GM12891 (cell line): ENCODE measurements around the gene OXER1.

ENCODE experiments used
- PAX5 ChIP-seq: IDR thresholded peaks from 2 replicates; pipeline ENCODE4 v1.6.1; 2011; ENCODE audit warnings: low read length, moderate library complexity, mild to moderate bottlenecking; ENCODE audit not compliant: insufficient read depth, severe bottlenecking
- POLR2A ChIP-seq: IDR thresholded peaks from 2 replicates; pipeline ENCODE4 v1.6.1; 2011; ENCODE audit warnings: low read depth, low read length, control low read depth
- POLR2AphosphoS5 ChIP-seq: IDR thresholded peaks from 2 replicates; pipeline ENCODE4 v1.6.1; 2011; ENCODE audit warnings: low read depth, low read length, control low read depth
- SPI1 ChIP-seq: IDR thresholded peaks from 2 replicates; pipeline ENCODE4 v1.6.1; 2011; ENCODE audit warnings: low read depth, low read length, control low read depth
- TAF1 ChIP-seq: IDR thresholded peaks from 2 replicates; pipeline ENCODE4 v1.6.1; 2011; ENCODE audit warnings: low read depth, low read length, control low read depth

DNA sequence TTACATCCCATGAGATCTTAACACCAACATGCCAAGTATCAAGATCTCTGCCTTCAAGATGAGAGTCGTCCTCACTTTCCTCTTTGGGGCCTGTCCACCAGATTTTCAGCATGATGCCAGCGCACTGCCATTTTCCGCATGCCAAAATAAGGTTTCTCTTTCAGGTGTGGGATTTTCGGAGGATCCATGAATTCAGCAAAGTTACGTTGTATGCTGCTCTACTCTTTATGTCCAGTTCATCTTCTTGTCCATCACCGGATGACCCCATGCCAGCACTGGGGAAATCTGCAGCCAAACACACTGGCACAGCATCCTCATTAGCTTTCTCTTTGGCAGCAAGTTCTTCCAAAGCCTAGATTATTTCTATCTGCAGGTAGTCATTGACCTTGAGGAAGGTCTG lies 33.3 kb upstream of the OXER1 start:
- TF ChIP-seq POLR2A (no peak), TAF1 (no peak), POLR2AphosphoS5 (no peak), PAX5 (no peak), SPI1 (no peak)
